ENCODE measurements around the gene PTMS.

DNA sequence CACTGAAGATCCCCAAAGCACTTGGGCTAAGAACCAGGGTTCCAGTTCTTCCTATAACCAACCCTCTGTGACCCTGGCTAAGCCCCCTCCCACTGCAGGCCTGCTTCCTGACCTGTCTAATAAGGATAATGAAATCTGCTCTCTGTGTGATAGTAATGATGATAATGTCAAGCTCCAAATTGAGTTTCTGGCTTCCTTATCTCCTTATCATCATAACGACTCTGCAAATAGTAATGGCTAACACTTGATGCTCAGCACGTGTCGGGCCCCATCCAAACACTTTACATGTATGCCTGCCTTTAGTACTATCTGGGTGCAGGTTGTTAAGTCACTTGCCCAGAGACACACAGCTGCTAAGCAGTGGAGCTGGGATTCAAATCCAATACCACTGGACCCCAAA is 50.4 kb downstream of the PTMS start:
- TF ChIP-seq, protein P1, sequence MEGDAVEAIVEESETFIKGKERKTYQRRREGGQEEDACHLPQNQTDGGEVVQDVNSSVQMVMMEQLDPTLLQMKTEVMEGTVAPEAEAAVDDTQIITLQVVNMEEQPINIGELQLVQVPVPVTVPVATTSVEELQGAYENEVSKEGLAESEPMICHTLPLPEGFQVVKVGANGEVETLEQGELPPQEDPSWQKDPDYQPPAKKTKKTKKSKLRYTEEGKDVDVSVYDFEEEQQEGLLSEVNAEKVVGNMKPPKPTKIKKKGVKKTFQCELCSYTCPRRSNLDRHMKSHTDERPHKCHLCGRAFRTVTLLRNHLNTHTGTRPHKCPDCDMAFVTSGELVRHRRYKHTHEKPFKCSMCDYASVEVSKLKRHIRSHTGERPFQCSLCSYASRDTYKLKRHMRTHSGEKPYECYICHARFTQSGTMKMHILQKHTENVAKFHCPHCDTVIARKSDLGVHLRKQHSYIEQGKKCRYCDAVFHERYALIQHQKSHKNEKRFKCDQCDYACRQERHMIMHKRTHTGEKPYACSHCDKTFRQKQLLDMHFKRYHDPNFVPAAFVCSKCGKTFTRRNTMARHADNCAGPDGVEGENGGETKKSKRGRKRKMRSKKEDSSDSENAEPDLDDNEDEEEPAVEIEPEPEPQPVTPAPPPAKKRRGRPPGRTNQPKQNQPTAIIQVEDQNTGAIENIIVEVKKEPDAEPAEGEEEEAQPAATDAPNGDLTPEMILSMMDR (conservative IDR thresholded peaks at IDR 0.05), result no peak
- no peak for TF ChIP-seq EZH2 (IDR thresholded peaks at IDR 0.05; ENCODE audit: low read depth)

All from PC-9 (cell line).